Activated T-helper 1 cell treated with anti-CD3 and anti-CD28 coated beads, Interleukin-2, amount 50 U/mL, for 16 hours (primary cell): ENCODE data around the gene SLC6A8.
"Not testable (repeated sequence)": the region's sequence is repeated elsewhere in the genome, so short reads cannot be mapped to it uniquely, and the experiment has no call there.

Experiments used
- DNase-seq, 2 donors: peaks; one replicate each; pipeline ENCODE4 v3.0.0-alpha.2; 2020; ENCODE audit warnings: low read depth in 1 of 2, low spot score in 1 of 2

The SLC6A8 gene

DNA sequence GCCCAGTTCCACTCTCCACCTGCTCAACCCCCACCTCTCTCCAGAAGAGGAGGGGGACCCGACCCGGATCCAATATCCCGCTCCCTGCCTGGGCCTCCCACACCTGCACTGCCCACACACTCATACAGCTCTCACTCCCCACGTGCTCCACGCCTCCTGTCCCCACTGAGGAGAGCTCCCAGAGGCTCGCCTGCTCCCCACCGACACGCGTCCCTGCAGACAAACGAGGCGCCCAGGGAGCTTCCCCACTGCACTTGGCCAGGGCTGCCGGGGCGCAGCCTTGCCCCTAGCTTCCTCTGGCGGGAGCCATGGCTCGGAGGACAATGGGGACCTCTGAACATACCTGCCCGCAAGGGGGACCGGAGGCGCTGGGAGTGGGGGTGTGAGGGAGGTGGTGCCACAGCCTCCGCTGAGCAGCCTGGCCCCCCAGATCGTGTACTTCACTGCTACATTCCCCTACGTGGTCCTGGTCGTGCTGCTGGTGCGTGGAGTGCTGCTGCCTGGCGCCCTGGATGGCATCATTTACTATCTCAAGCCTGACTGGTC, 5.0 kb downstream of the SLC6A8 start:
- DNase-seq, result no peak

DNA sequence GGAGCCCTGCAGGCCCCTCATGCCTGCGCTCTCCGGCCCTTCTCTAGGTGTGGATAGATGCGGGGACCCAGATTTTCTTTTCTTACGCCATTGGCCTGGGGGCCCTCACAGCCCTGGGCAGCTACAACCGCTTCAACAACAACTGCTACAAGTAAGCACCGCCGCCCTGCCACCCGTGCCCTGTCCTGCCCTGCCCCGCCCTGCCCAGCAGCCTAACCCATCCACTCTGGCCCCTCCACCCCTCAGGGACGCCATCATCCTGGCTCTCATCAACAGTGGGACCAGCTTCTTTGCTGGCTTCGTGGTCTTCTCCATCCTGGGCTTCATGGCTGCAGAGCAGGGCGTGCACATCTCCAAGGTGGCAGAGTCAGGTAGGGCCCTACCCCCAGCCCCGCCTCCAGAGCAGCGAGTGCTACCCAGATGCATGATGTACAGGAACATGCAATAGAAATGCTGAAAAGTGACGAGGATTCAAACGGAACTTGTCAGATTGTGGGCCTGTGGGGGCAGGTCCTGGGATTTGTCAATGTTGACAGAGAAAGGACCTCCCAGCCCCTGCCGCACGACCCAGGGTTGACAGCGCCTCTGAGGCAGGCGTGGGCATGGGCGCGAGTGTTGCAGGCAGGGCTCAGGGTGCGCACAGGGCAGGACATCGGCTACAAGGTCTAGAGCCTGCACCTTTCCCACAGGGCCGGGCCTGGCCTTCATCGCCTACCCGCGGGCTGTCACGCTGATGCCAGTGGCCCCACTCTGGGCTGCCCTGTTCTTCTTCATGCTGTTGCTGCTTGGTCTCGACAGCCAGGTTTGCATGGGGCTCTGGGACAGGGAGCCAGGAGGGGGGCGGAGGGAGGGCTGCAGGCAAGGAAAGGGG, 5.7 kb downstream of the SLC6A8 start:
- no peak for DNase-seq

DNA sequence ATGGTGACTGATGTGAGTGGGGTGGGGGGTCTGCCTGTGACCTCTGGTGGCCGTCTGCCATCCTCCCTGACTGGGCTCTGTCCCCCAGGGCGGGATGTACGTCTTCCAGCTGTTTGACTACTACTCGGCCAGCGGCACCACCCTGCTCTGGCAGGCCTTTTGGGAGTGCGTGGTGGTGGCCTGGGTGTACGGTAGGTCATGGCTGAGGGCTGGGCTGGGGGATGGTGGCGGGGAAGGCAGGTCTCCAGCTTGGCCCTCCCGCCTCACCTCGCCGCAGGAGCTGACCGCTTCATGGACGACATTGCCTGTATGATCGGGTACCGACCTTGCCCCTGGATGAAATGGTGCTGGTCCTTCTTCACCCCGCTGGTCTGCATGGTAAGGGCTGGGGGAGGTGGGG, 6.5 kb downstream of the SLC6A8 start:
- not testable (repeated sequence) for DNase-seq

DNA sequence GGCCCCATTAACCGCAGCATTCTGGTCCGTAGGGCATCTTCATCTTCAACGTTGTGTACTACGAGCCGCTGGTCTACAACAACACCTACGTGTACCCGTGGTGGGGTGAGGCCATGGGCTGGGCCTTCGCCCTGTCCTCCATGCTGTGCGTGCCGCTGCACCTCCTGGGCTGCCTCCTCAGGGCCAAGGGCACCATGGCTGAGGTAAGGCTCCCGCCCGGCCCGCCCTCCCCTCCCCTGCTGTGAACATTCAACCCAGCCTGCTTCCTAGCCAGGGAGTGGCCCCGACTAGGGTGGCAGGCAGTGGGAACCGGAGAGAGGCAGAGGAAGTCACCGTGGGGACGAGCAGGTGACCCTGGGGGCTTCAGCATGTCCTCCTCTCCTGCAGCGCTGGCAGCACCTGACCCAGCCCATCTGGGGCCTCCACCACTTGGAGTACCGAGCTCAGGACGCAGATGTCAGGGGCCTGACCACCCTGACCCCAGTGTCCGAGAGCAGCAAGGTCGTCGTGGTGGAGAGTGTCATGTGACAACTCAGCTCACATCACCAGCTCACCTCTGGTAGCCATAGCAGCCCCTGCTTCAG, 7.1 kb downstream of the SLC6A8 start:
- DNase-seq, result no peak

DNA sequence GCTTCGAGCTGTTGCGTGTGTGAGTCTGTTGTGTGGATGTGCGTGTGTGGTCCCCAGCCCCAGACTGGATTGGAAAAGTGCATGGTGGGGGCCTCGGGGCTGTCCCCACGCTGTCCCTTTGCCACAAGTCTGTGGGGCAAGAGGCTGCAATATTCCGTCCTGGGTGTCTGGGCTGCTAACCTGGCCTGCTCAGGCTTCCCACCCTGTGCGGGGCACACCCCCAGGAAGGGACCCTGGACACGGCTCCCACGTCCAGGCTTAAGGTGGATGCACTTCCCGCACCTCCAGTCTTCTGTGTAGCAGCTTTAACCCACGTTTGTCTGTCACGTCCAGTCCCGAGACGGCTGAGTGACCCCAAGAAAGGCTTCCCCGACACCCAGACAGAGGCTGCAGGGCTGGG, 8.4 kb downstream of the SLC6A8 start:
- DNase-seq, result no peak

DNA sequence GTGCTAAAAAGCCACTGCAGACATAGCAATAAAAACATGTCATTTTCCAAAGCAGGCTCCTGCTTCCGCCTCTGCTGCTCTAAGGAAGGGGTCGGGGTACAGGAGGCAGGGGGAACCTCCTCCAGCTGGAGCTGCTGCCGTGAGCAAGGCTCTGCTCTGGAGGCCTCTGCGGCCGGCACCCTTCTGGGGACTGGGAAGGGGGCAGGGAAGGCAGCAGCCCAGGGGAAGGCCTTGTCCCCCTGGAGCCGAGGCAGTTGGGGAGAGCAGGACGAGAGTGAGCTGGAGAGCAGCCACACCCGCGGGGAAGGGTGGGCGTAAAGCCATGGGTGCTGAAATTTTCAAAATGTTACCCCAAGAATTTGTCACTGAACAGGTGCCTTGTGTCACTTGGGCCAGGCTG, 8.8 kb downstream of the SLC6A8 start:
- not testable (repeated sequence) for DNase-seq

DNA sequence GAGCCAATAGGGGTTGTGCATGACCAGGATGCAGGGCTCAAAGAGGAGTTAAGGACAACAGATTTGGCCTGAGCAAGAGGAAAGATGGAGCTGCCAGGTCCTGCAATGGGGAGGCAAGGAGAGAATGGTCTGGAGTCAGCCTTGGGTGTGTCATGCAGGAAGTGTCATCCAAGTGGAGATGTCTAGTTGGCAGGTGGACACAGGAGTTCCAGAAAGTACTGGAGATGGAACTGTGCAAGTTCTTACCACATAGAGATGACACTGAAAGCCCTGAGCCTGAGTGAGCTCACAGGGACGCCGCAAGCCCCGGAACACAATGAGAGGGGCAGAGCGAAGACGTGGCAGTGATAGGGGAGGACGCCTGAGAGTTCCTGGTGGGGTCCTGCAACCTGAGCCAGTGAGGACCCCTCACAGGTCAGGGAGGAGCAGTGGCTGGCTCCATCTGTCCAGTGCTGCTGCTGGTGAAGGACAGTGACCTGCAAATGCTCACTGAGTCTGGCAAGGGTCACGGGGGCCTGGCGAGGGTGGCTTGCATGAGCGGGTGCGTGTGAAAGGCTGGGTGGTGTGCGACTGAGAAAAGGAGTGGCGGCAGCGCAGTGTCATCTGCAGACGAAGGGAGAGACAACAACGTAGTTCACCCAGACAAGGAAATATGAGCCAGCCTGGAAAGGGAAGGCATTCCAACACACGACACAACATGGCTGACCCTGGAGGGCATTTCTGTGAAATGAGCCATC, 9.4 kb downstream of the SLC6A8 start:
- not testable (repeated sequence) for DNase-seq

DNA sequence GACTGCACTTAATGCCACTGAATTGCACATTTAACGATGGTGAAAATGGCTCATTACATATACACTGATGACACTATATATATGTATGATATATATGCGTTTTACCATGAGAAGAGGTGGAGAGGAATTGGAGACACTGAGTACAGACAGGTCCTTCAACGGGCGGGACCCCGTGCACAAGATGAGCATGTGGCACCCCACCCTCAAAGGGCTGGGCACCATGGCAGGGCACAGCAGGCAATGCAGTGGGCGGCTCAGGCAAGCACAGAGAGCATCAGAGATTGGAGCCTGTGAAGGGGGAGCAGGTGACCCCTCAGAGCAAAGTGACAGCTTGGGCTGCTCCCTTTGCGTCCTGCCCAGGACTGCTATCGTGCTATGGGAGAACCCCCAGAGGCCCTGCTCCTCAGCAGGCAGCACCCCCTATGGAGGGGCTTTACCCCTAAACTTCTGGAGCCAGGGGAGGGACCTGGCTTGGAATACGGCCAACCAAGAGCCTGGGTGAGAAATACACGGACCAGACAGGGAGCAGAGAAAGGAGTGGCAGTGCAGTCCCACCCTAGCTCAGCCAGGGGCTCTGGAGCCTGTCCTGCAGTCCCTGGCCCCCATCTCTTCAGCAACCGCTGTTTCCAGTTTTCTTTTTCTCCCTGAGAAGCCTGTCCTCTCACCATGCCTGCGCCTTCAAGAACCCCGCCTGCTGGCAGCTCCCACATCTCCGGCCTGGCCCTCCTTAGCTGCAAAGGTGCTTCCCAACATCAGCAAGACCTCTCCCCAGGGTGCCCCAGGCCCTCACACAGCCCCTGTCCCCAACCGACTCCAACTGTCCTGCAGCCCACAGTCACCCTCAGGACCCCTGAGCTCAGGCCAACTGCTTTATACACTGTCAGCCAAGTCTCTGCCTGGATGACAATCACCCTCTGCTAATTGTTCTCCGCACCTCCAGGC, 10.5 kb downstream of the SLC6A8 start:
- DNase-seq, result no peak

DNA sequence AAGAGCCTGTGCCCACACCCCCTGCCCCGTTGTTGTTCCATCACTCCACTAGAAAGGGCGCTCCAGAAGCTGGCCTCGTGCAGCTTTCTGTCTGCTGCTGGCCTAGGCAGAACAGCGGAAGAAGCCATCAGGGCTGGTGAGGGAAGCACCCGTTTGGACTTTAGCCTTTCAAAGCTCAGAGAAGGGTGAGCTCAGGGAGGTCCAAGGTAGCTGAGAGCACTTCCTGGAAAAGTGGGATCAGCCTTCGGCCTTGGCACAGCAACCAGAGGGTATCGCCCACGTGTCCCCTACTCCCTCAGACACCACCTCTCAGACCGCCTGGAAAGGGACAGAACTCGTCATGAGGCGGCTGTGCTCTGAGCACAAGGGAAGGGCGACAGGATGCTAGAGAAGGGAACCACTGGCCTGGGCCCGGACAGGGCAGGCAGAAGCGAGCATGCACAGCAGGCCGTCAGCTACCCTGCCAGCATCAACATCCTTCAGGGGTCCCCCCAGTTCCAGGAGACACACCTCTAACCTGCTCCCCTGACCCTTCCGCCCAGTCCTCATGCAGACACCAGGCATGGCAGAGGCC, 11.6 kb downstream of the SLC6A8 start:
- DNase-seq, result not testable (repeated sequence)

DNA sequence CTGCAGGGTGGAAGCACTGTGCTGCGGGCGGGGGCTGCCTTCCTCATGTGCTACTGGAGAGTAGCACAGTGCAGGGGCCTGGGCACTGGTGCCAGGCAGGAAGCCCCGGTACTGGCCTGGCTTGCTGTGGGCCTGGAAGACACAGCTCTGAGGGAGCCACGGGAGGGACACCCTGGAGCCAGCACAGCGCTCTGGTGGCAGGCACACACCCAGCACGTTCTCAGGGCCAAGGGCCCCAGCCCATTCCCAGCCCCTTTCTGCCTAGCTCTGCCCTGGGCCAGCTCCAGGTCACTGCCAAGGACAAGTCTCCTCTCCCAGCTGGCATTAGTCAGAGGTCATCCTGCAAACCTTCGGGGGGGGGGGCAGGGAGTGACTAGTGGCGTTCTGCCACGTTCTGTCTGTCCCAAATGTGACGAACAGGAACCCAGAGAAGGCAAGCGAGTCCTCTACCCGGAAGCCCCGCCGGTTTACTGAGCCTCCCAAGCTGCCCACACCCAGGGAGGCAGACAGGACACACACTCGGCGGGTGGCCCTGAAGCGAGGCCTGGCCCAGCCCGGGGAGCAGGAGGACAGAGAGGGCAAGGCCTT, 12.2 kb downstream of the SLC6A8 start:
- DNase-seq, result not testable (repeated sequence)

DNA sequence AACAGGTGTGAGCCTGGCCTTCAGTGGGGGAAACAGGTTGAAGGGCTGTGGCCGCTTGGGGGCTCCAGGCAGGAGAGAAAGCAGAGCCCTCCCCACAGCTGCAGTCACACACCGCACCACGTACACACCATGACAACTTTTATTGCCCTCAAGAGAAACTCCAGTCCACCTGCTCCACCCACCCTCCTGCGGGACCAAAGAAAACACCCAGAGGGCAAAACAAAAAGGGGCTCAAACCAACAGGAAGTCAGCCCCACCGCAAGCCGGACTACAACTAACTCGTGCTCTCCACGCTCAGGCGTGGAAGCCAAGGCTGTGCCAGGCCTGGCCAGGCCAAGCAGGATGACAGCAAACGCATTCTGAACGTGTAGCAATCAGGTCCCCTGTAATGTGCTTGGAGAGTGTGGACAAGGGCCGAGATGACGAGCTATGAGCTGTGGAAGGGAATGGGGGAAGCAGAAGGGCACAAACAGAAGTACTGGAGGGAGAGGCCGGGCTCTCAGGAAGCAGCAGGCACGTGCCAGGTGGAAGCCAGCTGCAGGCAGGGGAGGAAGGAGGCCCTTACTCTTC, 12.7 kb downstream of the SLC6A8 start:
- no peak for DNase-seq

DNA sequence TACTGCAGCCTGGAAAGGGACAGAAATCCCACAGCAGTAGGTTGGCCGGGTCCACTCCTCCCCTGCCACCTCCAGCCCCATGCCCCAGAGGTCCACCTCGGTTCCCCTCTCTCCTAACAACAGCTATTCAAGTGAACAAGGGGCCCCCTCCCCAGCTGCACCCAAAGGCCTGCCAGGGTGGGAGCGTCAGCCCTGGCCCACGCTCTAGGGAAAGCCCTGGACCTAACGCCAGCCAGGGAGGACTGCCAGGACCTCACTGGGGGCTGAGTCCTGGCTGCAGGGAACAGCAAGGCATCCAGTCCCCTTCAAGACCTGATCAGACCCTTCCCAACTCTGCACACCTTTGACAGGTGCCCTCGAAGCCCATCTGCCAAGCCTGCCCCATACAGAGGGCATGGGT, 13.2 kb downstream of the SLC6A8 start:
- no peak for DNase-seq

DNA sequence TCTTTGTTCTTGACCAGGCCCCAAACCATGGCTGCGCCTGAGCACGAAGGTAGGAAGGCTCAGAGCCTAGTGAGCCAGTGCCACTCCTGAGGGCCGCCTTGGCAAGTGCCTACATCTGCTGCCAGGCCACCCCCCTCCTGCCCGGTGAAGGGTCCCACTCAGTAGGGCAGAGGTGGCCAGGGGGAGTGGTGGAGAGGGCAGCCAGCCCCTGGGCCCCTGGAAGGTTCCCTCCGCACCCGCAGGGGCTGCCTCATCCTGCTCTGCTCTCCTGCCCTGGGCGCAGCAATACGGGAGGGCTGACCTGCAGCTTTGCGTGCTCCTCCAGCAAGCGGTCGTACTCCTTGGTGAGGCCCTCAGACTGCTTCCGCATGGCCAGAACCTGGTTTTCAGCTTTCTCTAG, 14.0 kb downstream of the SLC6A8 start:
- no peak for DNase-seq

DNA sequence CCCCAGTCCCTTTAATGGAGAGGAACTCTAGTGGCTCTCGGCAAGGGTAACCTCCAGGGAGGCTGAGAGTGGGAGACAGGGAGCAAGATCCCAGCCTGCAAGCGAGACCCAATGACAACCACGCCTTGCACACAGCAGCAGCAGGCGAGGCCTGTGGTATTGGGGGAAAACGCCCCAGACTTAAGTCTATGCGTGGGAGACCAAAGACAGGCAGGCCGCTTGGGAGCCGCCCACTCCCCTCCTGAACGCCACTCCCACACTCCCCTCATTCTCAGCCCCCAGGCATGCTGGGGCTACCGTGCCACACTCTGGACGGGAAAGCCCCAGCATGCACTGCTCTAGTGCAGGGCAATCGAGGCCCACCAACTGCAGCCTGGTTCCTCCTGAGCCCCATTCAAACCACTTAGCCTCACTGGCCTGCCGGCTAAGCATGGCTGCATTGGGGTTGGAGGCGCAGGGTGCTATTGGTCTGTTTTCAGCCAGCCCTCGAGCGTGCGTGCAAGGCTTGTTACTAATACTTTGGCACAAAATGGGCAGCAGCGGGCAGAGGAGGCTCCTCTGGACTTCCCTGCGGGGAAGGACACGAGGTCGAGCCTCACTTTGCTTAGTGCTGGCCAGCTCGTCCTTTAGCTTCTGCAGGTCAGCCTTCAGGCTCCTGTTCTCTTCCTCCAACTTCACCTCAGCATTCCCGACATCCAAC, 14.8 kb downstream of the SLC6A8 start:
- no peak for DNase-seq

DNA sequence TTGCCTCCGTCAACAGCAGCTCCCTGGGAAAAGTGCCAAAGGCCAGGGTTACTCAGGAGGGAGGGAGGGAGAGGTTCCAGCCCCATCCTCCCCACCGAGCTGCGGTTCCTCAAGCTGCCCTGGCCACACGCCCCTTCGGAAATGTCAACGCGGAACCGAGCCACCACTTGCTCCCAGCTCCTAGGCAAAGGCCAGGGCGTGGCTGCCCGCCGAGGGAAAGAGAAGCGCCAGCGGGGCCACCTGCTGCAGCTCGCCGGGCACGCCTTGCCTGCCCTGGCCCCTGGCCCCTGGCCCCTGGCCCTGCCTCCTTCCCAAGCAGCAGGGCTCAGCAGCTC, 15.3 kb downstream of the SLC6A8 start:
- no peak for DNase-seq

DNA sequence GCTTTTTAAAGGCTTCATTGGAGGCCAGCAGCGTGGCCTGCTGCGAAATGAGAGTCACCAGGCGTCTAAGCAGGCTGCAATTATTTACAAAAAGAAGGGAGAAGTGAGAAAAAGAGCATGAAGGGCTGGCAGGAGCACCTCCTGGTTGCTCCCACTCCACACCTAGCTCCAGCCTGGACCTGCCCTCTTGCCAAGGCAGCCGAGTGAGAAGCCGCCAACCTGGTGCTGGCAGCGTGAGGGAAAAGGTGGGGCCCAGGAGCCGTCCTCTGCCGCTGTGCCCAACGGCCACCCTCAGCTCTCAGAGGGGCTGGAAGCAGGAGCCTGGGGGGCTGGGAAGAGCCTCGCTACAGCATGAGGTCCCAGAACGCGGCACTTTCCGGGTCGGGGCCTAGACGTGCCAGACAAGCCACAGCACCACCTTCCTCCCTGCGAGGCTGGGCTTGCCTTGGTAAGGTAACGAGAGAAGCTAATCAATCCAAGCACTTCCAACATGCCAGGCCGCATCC, 16.3 kb downstream of the SLC6A8 start:
- DNase-seq, result no peak

DNA sequence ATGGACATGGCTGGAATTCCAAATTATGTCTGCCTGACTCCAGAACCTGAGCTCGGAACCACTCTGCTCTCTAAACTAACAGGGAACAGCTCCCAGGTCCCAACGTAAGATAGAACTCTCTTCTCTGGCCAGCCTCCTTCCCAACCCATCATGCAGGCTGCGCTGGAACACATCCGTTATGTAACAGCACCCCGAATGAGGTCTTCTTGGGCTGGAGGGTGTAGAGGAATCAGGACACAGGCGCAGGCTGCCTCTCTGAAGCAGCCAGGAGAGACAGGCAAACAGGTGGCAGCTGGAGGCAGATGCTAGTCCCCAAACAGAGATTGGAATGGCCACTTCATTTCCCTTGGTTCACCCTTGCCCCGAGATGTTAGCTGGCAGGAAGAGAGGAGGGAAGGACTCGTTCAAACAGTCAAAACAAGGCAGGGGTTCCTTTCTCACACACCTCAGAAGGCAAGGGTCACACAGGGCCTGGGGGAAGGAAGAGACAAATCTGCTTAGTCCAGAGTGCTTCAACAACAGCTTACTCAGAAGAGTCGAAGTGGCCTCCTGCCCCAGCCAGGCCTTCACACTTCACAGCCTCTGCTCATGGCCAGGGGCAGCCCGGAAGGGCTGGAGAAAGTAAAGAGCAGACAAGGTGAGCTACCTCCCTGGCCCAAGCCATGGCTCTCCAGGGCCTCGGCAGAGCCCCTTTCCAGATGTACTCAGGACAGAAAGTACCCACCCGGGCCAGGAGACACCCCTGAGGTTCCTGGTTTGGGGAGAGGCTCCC, 17.1 kb downstream of the SLC6A8 start:
- DNase-seq, result not testable (repeated sequence)

DNA sequence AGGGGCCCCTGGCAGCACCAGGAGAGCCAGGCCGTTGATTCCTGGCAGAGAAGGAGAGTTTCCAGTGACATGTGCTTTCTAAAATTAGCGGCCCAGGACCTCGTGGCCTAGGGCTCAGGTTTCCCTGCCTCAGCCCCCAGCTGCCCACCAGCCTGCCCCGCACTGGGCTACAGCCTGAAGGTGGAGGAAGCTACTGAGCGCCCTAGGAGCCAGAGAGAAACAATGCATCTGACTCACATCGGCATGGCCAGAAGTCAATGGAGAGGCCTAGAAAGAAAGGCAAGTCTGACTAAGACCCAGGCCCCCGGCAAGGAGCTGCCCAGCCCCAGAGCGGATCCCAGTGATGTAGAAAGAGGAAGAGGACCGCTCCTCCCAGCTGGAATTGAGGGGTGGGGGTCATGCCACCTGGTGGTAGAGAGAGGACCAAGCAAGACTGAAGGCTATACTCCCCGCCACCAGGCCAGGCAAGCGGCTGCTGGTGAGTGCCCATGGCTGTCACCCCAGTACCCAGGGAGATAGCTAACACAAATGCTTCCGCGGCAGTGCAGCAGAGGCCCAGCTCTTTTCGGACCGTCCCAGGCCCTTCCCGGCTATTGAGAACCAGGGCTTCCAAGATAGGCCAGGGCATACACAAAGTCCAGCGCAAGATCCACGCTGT, 17.8 kb downstream of the SLC6A8 start:
- not testable (repeated sequence) for DNase-seq
